GM18868 (cell line): ENCODE data around the gene SAMD5.

ENCODE experiments used
- ATAC-seq: cut with Tn5 transposase; IDR thresholded peaks from one replicate; pipeline ENCODE4 v1.9.1; 2021; ENCODE audit warnings: mild to moderate bottlenecking, moderate library complexity; ENCODE audit not compliant: unreplicated experiment

SAMD5 gene

GRCh38 chr6:147564556-147564955 lies 56.1 kb downstream of the SAMD5 start:
- ATAC-seq: no peak

GRCh38 chr6:147566244-147566898 lies 57.9 kb downstream of the SAMD5 start:
- ATAC-seq: no peak

GRCh38 chr6:147567141-147567805 lies 58.8 kb downstream of the SAMD5 start:
- ATAC-seq: no peak

GRCh38 chr6:147569788-147570187 lies 61.3 kb downstream of the SAMD5 start:
- ATAC-seq: no peak

- no peak for ATAC-seq
Observed at GRCh38 chr6:147570681-147571080, 62.2 kb downstream of the SAMD5 start.

GRCh38 chr6:147577488-147577887 lies 69.0 kb downstream of the SAMD5 start:
- ATAC-seq: no peak

- no peak for ATAC-seq
Observed at GRCh38 chr6:147578159-147578558, 69.7 kb downstream of the SAMD5 start.

- no peak for ATAC-seq
Observed at GRCh38 chr6:147578883-147579282, 70.4 kb downstream of the SAMD5 start.

GRCh38 chr6:147579667-147580066 lies 71.2 kb downstream of the SAMD5 start:
- no peak for ATAC-seq

- no peak for ATAC-seq
Observed at GRCh38 chr6:147582991-147583390, 74.5 kb downstream of the SAMD5 start.

- no peak for ATAC-seq
Observed at GRCh38 chr6:147585256-147585655, 76.8 kb downstream of the SAMD5 start.

GRCh38 chr6:147586044-147586443 lies 77.6 kb downstream of the SAMD5 start:
- no peak for ATAC-seq

- no peak for ATAC-seq
Observed at GRCh38 chr6:147587907-147588306, 79.4 kb downstream of the SAMD5 start.

- no peak for ATAC-seq
Observed at GRCh38 chr6:147588469-147588868, 80.0 kb downstream of the SAMD5 start.

GRCh38 chr6:147589739-147590250 lies 81.3 kb downstream of the SAMD5 start:
- ATAC-seq: no peak

GRCh38 chr6:147595961-147596360 lies 87.5 kb downstream of the SAMD5 start:
- ATAC-seq: no peak

GRCh38 chr6:147603392-147604081 lies 95.0 kb downstream of the SAMD5 start:
- no peak for ATAC-seq

GRCh38 chr6:147604373-147604772 lies 95.9 kb downstream of the SAMD5 start:
- no peak for ATAC-seq

- ATAC-seq: no peak
Observed at GRCh38 chr6:147611992-147612391, 103.5 kb downstream of the SAMD5 start.

- ATAC-seq: no peak
Observed at GRCh38 chr6:147614501-147614900, 106.0 kb downstream of the SAMD5 start.

- no peak for ATAC-seq
Observed at GRCh38 chr6:147615659-147616456, 107.4 kb downstream of the SAMD5 start.
